ENCODE measurements around the gene ABHD12. TPM values are rescaled to one million over a fixed set of nuclear protein-coding genes. Genes with fewer than 3 reads are reported as not detected.

Gene ABHD12
- total and polyA plus RNA-seq, 8 donors = 11.1 to 99.1 (median 44.0) TPM

- peaks cover 0 to 40% (median 20%) of the 10 kb centered on the region in 4 donors for H3K4me1 ChIP-seq
- H3K27ac ChIP-seq = peak overlapping the region in 2 of 5 donors; percentile 9 to 20
- no peak overlapping the region for H3K4me3 ChIP-seq
- TF ChIP-seq EP300 (IDR thresholded peaks at IDR 0.05) (no peak), POLR2AphosphoS5 (IDR thresholded peaks at IDR 0.05) (no peak), POLR2A (IDR thresholded peaks at IDR 0.05) (no peak)
- TF ChIP-seq, protein P1, sequence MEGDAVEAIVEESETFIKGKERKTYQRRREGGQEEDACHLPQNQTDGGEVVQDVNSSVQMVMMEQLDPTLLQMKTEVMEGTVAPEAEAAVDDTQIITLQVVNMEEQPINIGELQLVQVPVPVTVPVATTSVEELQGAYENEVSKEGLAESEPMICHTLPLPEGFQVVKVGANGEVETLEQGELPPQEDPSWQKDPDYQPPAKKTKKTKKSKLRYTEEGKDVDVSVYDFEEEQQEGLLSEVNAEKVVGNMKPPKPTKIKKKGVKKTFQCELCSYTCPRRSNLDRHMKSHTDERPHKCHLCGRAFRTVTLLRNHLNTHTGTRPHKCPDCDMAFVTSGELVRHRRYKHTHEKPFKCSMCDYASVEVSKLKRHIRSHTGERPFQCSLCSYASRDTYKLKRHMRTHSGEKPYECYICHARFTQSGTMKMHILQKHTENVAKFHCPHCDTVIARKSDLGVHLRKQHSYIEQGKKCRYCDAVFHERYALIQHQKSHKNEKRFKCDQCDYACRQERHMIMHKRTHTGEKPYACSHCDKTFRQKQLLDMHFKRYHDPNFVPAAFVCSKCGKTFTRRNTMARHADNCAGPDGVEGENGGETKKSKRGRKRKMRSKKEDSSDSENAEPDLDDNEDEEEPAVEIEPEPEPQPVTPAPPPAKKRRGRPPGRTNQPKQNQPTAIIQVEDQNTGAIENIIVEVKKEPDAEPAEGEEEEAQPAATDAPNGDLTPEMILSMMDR (IDR thresholded peaks at IDR 0.05) = no peak
- intact Hi-C loops (cut with DNase I; ENCODE audit: low total_unique reads) = no loop called here
- H3K9me3 ChIP-seq = no peaks in the 10 kb centered on the region
- no peaks in the 10 kb centered on the region for H3K36me3 ChIP-seq
- no peaks in the 10 kb centered on the region for H3K27me3 ChIP-seq
- DNase-seq = no peak
- WGBS, 5 donors = 87 to 100% (median 96%) methylated on average over 2 of the region's 2 CpGs
Observed at GRCh38 chr20:25355866-25356265, 34.8 kb downstream of the ABHD12 start.

DNA sequence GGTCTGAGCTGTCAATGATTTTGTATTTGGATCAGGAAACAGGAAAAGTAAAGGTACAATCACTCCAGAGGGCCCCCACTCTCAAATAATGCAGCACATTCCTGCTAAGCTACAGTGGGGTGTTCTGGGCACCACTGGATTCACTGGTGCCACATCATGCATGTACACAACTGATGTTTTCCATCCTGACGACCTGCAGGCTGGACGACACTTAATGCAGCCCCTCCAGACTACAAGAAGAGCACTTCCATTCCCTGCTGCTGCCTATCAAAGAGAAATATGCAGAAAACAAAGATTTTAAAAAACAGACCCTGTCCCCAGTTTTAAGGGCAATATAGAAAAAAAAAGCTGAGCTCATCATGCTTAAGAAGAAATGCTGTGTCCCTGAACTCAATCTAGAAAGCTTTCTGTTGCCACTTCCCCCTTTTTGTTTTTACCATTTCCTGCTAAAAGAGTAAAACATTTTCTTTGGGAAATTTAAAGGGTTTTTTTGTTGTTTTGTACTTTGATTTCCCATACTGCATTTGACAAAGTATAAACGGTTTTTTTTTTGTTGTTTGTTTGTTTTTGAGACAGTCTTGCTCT, 35.5 kb downstream of the ABHD12 start:
- 57 to 64% (median 64%) methylated on average over 3 of the region's 3 CpGs for WGBS, 5 donors
- Histone ChIP-seq H3K4me3 (no peak overlapping the region), H3K27ac (peak overlapping the region in 2 of 5 donors; percentile 9 to 20), H3K36me3 (no peaks in the 10 kb centered on the region), H3K9me3 (no peaks in the 10 kb centered on the region), H3K4me1 (peaks cover 0 to 39% (median 18%) of the 10 kb centered on the region in 4 donors), H3K27me3 (no peaks in the 10 kb centered on the region)
- intact Hi-C loops (cut with DNase I; ENCODE audit: low total_unique reads) = no loop called here
- no peak for DNase-seq
- TF ChIP-seq, protein P1 (IDR thresholded peaks at IDR 0.05) = no peak
- no peak for TF ChIP-seq POLR2A (IDR thresholded peaks at IDR 0.05)
- no peak for TF ChIP-seq EP300 (IDR thresholded peaks at IDR 0.05)
- TF ChIP-seq POLR2AphosphoS5 (IDR thresholded peaks at IDR 0.05) = no peak

DNA sequence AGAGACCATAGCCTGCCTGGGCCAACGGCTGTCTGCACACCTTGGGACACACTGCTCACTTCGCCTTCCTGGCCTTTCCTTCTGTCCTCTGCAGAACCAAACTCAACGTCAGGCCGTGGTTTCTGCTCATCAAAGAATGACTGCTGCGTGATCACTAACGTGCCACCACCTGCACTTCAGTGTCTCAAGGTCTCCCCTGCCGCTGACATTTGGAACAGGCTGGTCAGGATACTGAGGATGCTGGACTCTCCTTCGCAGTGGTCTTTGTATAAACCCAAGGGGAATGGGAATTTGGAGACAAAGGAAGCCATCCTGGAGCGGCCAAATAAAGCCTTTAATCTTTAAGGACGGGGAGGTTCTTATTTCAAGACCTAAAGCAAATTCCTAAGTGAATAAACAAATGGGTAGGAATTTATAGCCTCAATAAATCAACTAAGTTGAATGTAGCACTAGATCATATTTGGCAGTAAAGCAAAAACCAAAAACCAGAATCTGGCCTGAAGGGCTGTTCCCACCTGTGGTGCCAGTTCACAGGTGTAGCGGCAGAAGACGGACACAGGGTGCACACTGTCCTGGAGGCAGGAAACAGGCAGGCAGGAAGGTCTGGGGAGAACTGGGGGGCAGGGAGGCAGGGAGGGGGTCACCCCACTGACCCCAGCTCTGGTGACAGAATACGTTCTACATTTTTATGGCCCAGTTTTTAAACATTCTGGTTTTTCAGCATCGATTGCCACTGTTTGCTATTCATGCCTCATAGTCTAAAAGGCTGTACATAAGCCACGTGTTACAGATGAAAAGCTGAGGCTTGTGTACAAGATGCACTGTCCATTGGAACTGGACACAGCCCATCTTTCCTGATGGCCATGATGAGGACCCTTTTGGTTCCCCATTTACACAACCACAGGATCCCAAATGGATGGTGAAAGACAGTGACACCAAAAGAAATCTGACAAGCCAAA, 36.6 kb downstream of the ABHD12 start:
- no peak for TF ChIP-seq POLR2A (IDR thresholded peaks at IDR 0.05)
- TF ChIP-seq EP300 (IDR thresholded peaks at IDR 0.05) = no peak
- TF ChIP-seq, protein P1 (IDR thresholded peaks at IDR 0.05) = no peak
- no peak for TF ChIP-seq POLR2AphosphoS5 (IDR thresholded peaks at IDR 0.05)
- 57 to 78% (median 75%) methylated on average over 15 of the region's 15 CpGs for WGBS, 5 donors
- peaks cover 0 to 39% (median 18%) of the 10 kb centered on the region in 4 donors for H3K4me1 ChIP-seq
- H3K36me3 ChIP-seq = no peaks in the 10 kb centered on the region
- no peaks in the 10 kb centered on the region for H3K27me3 ChIP-seq
- intact Hi-C loops (cut with DNase I; ENCODE audit: low total_unique reads) = no loop called here
- DNase-seq = no peak
- H3K4me3 ChIP-seq = no peak overlapping the region
- peak overlapping the region in 1 of 5 donors; percentile 5 for H3K27ac ChIP-seq
- no peaks in the 10 kb centered on the region for H3K9me3 ChIP-seq

DNA sequence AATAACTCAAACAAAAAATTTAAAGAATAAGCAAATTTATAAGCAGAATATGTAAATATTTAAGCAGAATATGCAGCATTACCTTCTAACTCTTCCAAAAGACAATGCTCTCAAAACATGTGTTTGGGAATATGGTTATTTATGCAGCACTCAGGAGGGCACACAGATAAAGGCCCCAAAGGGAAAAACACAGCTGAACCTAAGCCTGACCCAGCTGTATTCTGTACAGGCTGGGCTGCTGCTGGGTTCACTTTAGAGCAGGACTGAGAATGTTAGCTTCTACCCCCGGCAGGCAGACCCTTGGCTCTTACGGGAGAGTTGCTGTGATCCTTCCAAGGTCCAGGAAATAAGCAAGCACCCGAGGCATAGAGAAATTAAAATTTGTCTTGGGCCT, 37.3 kb downstream of the ABHD12 start:
- intact Hi-C loops (cut with DNase I; ENCODE audit: low total_unique reads) = no loop called here
- 36 to 74% (median 65%) methylated on average over 3 of the region's 3 CpGs for WGBS, 5 donors

More for the DNA sequence above, 37.3 kb downstream of the ABHD12 start:
- no peaks in the 10 kb centered on the region for H3K9me3 ChIP-seq
- H3K27me3 ChIP-seq = no peaks in the 10 kb centered on the region
- H3K4me3 ChIP-seq = no peak overlapping the region
- DNase-seq = no peak
- H3K4me1 ChIP-seq = peaks cover 0 to 39% (median 18%) of the 10 kb centered on the region in 4 donors
- no peak for TF ChIP-seq EP300 (IDR thresholded peaks at IDR 0.05)
- TF ChIP-seq, protein P1 (IDR thresholded peaks at IDR 0.05) = no peak
- no peak for TF ChIP-seq POLR2A (IDR thresholded peaks at IDR 0.05)
- no peak for TF ChIP-seq POLR2AphosphoS5 (IDR thresholded peaks at IDR 0.05)
- peak overlapping the region in 1 of 5 donors; percentile 5 for H3K27ac ChIP-seq
- no peaks in the 10 kb centered on the region for H3K36me3 ChIP-seq

Data from stomach (tissue), 9 donors.